Vagina (tissue), 2 donors: ENCODE results near the gene HNRNPA3. TPM values are rescaled to one million over a fixed set of nuclear protein-coding genes. Genes with fewer than 3 reads are reported as not detected.
"Not testable (repeated sequence)": the region's sequence is repeated elsewhere in the genome, so short reads cannot be mapped to it uniquely, and the experiment has no call there.

ENCODE experiments used
- DNase-seq, 2 donors: peaks; one replicate each; pipeline ENCODE4 v3.0.0-alpha.2; 2017; ENCODE audit errors: extremely low spot score in 2 of 2
- H3K27ac ChIP-seq: fragments of 200-600 bp; sonication (generic); one replicate; pipeline ENCODE4 v1.5.1; 2019
- H3K27me3 ChIP-seq: fragments of 200-600 bp; sonication (generic); one replicate; pipeline ENCODE4 v1.5.1; 2019
- H3K36me3 ChIP-seq, 2 donors: fragments of 200-600 bp; sonication (generic); one replicate each; pipeline ENCODE4 v1.5.1; 2017 to 2019
- H3K4me1 ChIP-seq: fragments of 200-600 bp; sonication (generic); one replicate; pipeline ENCODE4 v1.5.1; 2019
- H3K4me3 ChIP-seq, 2 donors: fragments of 200-600 bp; sonication (generic); 1 replicate in 1 of 2; 2 replicates in 1 of 2; pipeline ENCODE4 v1.5.1; 2016 to 2019
- H3K9me3 ChIP-seq: fragments of 200-600 bp; sonication (generic); one replicate; pipeline ENCODE4 v1.5.1; 2019
- POLR2A ChIP-seq, 2 donors: fragments of 450-650 bp; IDR thresholded peaks; one replicate each; pipeline ENCODE4 v1.6.1; 2017; ENCODE audit warnings: antibody characterized with exemption in 2 of 2, mild to moderate bottlenecking in 2 of 2, moderate library complexity in 2 of 2
- POLR2AphosphoS5 ChIP-seq, 2 donors: sonication (generic); formaldehyde crosslinking; IDR thresholded peaks; one replicate each; pipeline ENCODE4 v1.9.0; 2017; ENCODE audit warnings: antibody characterized with exemption in 2 of 2, mild to moderate bottlenecking in 2 of 2, low read depth in 1 of 2; ENCODE audit not compliant: insufficient read depth in 1 of 2
- intact Hi-C: fragments of 100-400 bp; cut with DNase I; formaldehyde crosslinking; loops from one replicate; pipeline ENCODE4 v1.15.1; 2023
- total RNA-seq: library from RNA; depleted of rRNA; stranded (reverse); fragments of >200 nt; gene quantifications from one replicate; pipeline ENCODE4 v1.2.3, GENCODE V29; 2016
- TF ChIP-seq, protein P1 (sequence below), 3 experiments: fragments of 450-650 bp in 2 of 3; fragments of 200-600 bp in 1 of 3; sonication (generic) in 1 of 3; IDR thresholded peaks; one replicate each; pipeline ENCODE4 v1.5.1; 2017 to 2019; ENCODE audit warnings: antibody characterized with exemption in 3 of 3, mild to moderate bottlenecking in 2 of 3, moderate library complexity in 2 of 3

HNRNPA3 gene
- total RNA-seq, 1 donor from 2014 or later: 77.8 TPM

GRCh38 chr2:177264209-177264692 is 51.7 kb downstream of the HNRNPA3 start:
- Histone ChIP-seq H3K27ac (peak overlapping the region; percentile 100), H3K4me3 (peak overlapping the region; percentile 74 to 97), H3K9me3 (no peaks in the 10 kb centered on the region), H3K4me1 (peaks cover 55% of the 10 kb centered on the region), H3K36me3 (no peaks in the 10 kb centered on the region), H3K27me3 (no peaks in the 10 kb centered on the region)
- DNase-seq: no peak
- TF ChIP-seq POLR2A (IDR thresholded peaks at IDR 0.05) (peak in 1 of 2 donors; percentile 54), POLR2AphosphoS5 (IDR thresholded peaks at IDR 0.05; ENCODE audit: insufficient read depth in 1 of 2, low read depth in 1 of 2) (no peak)
- TF ChIP-seq, protein P1, sequence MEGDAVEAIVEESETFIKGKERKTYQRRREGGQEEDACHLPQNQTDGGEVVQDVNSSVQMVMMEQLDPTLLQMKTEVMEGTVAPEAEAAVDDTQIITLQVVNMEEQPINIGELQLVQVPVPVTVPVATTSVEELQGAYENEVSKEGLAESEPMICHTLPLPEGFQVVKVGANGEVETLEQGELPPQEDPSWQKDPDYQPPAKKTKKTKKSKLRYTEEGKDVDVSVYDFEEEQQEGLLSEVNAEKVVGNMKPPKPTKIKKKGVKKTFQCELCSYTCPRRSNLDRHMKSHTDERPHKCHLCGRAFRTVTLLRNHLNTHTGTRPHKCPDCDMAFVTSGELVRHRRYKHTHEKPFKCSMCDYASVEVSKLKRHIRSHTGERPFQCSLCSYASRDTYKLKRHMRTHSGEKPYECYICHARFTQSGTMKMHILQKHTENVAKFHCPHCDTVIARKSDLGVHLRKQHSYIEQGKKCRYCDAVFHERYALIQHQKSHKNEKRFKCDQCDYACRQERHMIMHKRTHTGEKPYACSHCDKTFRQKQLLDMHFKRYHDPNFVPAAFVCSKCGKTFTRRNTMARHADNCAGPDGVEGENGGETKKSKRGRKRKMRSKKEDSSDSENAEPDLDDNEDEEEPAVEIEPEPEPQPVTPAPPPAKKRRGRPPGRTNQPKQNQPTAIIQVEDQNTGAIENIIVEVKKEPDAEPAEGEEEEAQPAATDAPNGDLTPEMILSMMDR (IDR thresholded peaks at IDR 0.05): no peak
- intact Hi-C loops: loop anchor here (2.0 to 5.0 kb wide), 3 partner anchors 51 to 97 kb away; partner anchors contain the start of gene HNRNPA3

DNA sequence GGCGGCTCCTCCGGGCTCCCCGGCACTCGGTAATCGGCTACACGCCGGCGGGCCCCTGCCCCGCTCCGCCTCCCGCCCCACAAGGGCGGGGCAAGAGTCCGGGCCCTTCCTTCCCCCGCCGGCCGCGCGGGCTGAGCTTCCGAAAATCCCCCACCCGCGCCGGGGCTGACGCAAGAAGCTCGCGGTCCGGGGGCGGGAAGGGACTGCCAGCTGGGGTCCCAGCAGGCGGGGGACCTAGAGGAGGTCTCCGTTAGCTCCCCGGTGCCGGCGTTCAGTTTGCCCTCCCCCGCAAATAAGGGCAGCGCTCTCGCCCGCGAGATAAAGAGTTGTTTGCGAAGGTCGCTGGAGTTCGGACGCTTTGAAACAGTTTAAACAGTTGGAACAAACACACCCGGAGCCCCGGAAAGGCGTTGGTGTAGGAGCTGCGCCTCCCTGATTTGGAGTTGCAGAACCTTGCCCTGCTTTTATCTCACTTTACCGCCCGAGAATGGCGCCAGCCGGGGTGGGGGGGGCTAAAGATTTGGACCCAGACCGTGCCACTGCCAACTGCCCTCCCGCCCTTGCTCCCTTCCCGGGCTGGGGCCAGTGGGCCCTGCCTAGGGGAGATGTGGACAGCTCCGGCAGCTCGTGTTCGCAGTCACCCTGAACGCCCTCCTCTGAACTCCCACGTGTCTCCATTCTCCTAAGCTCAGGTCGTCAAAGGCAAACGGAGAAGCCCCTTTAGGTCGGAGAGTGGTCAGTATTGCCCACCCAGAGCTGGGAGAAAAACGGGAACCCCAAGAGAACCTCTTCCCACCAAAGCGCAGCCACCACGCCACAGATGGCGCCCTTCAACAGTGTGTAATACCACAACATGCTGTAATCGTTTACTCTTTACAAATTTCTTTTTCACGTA is 52.3 kb downstream of the HNRNPA3 start, which contains the start of gene NFE2L2:
Gene NFE2L2, minus strand, starts transcription at position 35 of the 895 bp plus-strand sequence. CDS start 151 bp downstream, outside the sequence.
- no peaks in the 10 kb centered on the region for H3K27me3 ChIP-seq
- peak within 1 kb of the TSS; percentile 74 to 97 for H3K4me3 ChIP-seq
- H3K4me1 ChIP-seq: peaks cover 53% of the 10 kb centered on the region
- peak within 1 kb of the TSS; percentile 100 for H3K27ac ChIP-seq
- TF ChIP-seq POLR2AphosphoS5 (IDR thresholded peaks at IDR 0.05; ENCODE audit: insufficient read depth in 1 of 2, low read depth in 1 of 2) (peak; percentile 84 to 99), POLR2A (IDR thresholded peaks at IDR 0.05) (peak; percentile 4 to 98)
- TF ChIP-seq, protein P1 (IDR thresholded peaks at IDR 0.05): peak in 2 of 3 experiments; percentile 4 to 45
- no peaks in the 10 kb centered on the region for H3K36me3 ChIP-seq
- no peaks in the 10 kb centered on the region for H3K9me3 ChIP-seq
- DNase-seq: peak in 1 of 2 donors; percentile 95
- intact Hi-C loops: loop anchor here (2.0 to 5.0 kb wide), 3 partner anchors 52 to 98 kb away; partner anchors contain the start of gene HNRNPA3

DNA sequence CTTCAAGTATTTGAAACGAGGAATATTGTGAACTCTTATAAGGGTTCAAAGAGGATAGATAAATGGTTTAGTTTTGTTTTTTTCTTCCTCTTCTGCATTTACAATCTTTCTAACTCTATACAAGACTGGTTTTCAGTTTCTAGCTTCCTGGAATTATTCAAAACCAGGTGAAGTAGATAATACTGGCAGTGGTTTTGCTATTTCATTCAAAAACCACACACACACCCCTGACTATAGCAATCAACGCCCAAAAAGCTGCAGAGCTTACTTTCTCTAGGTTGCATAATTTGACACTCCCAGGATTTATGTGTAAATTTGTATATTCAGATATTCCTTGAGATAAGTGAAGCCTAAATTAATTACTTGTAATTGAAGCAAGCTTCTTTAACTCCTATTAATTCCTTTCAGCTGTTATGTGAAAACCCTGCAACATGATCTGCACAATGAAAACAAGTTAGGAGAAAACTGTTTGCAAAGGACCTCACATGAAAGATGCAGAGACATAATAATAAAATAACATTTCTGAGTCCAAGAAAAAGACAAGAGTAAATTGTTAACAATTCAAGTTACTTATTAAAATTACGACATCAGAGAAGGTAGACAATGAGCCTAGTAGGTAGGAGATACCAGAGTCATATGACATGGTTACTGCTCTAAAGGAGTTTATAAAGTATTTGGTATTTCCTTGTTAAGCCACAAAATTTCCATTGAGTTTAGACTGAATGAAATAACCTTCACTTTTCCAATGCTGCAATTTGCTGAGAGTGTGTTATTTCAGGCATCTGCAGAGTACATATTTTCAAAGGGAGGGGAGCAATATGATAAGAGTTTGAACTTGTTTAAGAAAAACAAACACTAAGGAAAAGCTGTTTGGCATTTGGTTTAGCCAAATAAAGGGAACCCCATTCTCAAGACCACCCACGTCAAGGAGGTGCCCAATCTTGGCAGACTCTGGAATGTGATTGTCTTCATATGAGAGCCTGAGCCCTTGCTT is 53.5 kb downstream of the HNRNPA3 start:
- intact Hi-C loops: loop anchor here (2.0 kb wide), 1 partner anchor 53 kb away; the partner anchor contains the start of gene HNRNPA3
- H3K4me1 ChIP-seq: peaks cover 48% of the 10 kb centered on the region

GRCh38 chr2:177266955-177267354 is 54.4 kb downstream of the HNRNPA3 start:
- Histone ChIP-seq H3K4me1 (peaks cover 39% of the 10 kb centered on the region), H3K27ac (peak overlapping the region; percentile 62)
- H3K36me3 ChIP-seq, H3K27me3 ChIP-seq, intact Hi-C loops, H3K9me3 ChIP-seq, DNase-seq, H3K4me3 ChIP-seq: not testable (repeated sequence)

More for the DNA sequence above, 53.5 kb downstream of the HNRNPA3 start:
- Histone ChIP-seq H3K36me3 (no peaks in the 10 kb centered on the region), H3K9me3 (no peaks in the 10 kb centered on the region), H3K27me3 (no peaks in the 10 kb centered on the region), H3K4me3 (peak overlapping the region; percentile 74 to 97), H3K27ac (peak overlapping the region; percentile 100)
- no peak for DNase-seq
- TF ChIP-seq POLR2A (IDR thresholded peaks at IDR 0.05): no peak
- TF ChIP-seq, protein P1 (IDR thresholded peaks at IDR 0.05): no peak
- no peak for TF ChIP-seq POLR2AphosphoS5 (IDR thresholded peaks at IDR 0.05; ENCODE audit: insufficient read depth in 1 of 2, low read depth in 1 of 2)
